Amniotic stem cell (primary cell): ENCODE data around the gene SENP2.

Experiments used
- DNase-seq: peaks from one replicate; lab custom pipeline; 2025; lab: John Stamatoyannopoulos, UW

SENP2 gene

GRCh38 chr3:185680231-185680630 is 94.1 kb downstream of the SENP2 start:
- DNase-seq, result no peak
